ENCODE results near the gene PCBP2.

The PCBP2 gene

GRCh38 chr12:53495903-53496751 lies 44.2 kb downstream of the PCBP2 start:
- DNase-seq: no peak

DNA sequence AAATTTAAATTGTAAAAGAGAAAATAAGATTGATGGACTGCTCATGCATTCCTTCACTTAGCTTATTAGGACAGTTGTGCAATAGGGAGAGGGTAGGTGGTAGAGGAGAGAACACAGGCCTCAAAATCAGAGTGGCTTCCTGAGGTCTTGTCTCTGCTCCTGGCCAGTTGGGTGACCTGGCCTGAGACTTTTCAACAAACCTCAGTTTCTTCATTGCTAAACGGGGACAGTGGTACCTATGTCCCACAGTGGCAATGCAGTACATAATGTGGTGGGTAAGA lies 44.8 kb downstream of the PCBP2 start:
- no peak for DNase-seq

GRCh38 chr12:53497461-53497860 lies 45.6 kb downstream of the PCBP2 start:
- no peak for DNase-seq

- no peak for DNase-seq
Observed at GRCh38 chr12:53498235-53498630, 46.3 kb downstream of the PCBP2 start.

GRCh38 chr12:53499266-53500141 lies 47.6 kb downstream of the PCBP2 start, which contains the start of gene MAP3K12:
TSS of gene MAP3K12 (minus strand) at chr12:53499458. CDS start at chr12:53487391, 12,067 bp downstream.
- no peak for DNase-seq

DNA sequence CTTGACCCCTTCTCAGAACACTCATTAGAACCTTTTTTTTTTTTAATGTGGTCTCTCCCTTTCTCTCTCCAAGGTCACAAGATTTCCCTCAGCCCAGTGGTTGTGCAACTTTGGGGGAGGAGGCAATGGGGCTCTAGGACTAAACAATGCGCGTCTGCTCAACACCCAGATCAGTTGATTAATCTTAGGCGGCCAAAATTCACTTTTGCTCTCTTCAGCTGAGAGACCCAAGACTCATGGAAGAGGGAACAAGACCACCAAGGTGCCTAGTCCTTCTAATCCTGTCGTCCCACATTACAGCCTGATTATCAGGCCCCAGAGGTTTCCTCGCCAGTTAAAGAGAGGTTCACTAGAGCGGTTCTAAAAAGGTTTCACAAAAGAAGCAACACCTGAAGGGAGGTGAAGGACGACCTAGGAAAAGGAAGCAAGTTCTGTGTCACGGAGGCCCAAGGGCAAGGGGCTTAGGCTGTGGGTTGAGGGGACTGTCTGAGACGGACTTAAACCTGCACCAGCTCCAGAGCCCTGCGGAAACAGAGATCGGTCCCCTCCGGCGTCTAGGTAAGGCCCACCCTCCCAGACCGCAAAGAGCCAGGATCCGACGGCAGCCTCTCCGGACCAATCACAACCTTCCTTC lies 48.4 kb downstream of the PCBP2 start:
- no peak for DNase-seq

GRCh38 chr12:53500776-53501614 lies 49.1 kb downstream of the PCBP2 start, which contains the start of gene TARBP2:
TSS of gene TARBP2 (plus strand) at chr12:53501283. CDS start at chr12:53501409, 126 bp downstream.
- DNase-seq: peak; percentile 90

DNA sequence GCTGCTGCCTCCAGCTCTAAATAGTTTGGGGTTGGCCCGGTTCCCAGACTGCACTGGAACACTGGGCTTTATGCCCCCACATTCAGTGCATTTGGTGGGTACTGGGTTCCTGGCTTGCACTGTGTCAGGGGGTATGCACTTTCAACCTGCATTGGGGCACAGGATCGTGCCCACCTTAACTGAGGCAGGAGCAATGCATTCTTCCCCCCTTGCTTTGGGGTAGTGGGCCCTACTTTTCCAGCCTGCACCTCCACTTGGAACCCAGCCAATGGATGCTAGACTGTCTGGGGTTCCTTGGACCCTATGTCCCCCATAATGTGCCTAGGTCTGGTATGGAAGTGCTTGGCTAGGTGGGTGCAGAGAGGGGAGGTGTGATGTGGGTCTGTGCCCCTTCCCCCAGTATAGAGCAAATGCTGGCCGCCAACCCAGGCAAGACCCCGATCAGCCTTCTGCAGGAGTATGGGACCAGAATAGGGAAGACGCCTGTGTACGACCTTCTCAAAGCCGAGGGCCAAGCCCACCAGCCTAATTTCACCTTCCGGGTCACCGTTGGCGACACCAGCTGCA lies 49.8 kb downstream of the PCBP2 start:
- no peak for DNase-seq

GRCh38 chr12:53502331-53502730 lies 50.4 kb downstream of the PCBP2 start:
- DNase-seq: no peak

- DNase-seq: no peak
Observed at GRCh38 chr12:53502983-53503728, 51.3 kb downstream of the PCBP2 start.

GRCh38 chr12:53504004-53504920 lies 52.4 kb downstream of the PCBP2 start:
- DNase-seq: no peak

- DNase-seq: no peak
Observed at GRCh38 chr12:53505086-53505485, 53.2 kb downstream of the PCBP2 start.

GRCh38 chr12:53505555-53506449 lies 53.9 kb downstream of the PCBP2 start:
- DNase-seq: no peak

GRCh38 chr12:53506450-53506785 lies 54.5 kb downstream of the PCBP2 start:
- no peak for DNase-seq

- no peak for DNase-seq
Observed at GRCh38 chr12:53506881-53507602, 55.1 kb downstream of the PCBP2 start, which contains the start of gene NPFF. TSS of gene NPFF (minus strand) at chr12:53507484. CDS start at chr12:53507474, 10 bp downstream.

GRCh38 chr12:53507603-53507885 lies 55.6 kb downstream of the PCBP2 start:
- DNase-seq: no peak

DNA sequence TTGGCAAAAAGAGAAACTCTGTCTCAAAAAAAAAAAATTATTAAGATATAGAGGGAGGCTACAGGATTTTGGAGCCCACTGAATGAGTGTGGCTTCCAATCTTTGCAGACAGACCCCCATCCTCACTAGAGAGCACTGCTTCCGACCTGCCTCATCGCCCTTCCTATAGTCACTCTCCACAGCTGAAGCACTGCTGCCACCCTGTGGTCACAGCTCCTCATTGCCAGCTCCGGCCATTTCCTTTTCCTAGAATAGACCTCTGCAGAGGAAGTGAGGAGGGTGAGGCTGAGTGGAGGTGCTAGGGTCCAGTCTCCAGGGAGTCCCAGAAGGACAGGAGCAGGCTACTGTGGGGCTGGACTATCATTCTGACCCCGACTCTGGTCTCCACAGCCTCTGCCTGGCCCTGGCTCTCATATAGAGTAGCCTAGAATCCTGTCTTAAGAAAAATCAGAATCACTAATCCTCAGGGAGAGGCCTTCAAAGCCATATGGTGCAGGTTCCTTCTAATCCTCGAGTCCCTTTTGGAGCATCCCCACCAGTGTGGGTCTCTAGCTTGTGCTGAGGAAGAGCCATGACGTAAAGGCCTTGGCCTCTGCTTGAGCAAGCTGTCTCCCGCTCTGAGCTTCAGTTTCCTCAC lies 56.8 kb downstream of the PCBP2 start:
- peak; percentile 29 for DNase-seq

DNA sequence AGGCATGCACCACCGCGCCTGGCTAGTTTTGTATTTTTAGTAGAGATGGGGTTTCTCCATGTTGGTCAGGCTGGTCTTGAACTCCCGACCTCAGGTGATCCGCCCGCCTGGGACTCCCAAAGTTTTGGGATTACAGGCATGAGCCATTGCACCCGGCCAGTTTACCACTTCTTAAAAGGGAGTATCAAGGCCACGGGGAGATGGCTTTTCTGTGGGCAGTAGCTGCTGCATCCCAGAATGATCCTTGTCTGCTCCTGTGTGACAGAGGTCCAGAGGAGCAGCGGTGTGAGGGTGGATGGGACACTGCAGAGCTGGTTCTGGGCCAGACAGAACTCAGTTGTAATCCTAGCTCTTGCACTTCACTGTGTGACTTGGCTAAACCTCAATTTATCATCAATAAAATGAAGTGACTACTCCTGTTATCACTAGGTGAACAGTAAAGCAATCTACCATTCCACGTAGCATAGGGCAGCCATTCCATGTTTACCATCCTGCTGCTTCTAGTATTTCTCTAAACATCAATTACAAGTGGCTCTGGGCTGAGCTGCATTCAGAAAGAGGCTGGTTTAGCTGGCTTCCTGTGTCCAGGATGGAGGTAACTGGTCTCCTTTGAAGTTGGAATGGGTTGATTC lies 58.4 kb downstream of the PCBP2 start:
- no peak for DNase-seq
